GM19238 (cell line): ENCODE results near the gene SCO1.
"Not testable (repeated sequence)": the region's sequence is repeated elsewhere in the genome, so short reads cannot be mapped to it uniquely, and the experiment has no call there.

Source experiments
- DNase-seq: peaks from one replicate; pipeline ENCODE4 v3.0.0; 2011; ENCODE audit warnings: low spot score; ENCODE audit not compliant: insufficient read length

SCO1 gene

GRCh38 chr17:10726196-10726595, 28.9 kb upstream of the SCO1 start:
- DNase-seq, result no peak

DNA sequence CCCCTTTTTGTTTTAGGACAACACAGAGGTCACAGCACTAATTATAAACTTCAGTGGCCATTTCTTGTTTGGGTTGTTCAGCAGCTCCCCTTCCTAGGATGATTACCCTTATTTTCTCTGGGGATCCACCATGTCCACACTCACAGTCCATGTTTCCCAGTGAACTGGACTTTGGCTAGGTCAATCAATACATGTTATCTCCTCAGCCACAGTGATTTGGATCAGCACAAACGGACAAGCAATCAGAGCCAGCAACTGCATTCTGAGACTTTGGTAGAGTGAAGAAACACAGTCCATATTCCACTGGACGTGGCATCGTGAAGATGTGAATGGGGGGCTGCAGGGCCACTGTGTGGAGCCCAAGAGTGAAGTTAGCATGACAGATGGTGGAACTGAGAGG, 27.9 kb upstream of the SCO1 start:
- DNase-seq, result no peak

DNA sequence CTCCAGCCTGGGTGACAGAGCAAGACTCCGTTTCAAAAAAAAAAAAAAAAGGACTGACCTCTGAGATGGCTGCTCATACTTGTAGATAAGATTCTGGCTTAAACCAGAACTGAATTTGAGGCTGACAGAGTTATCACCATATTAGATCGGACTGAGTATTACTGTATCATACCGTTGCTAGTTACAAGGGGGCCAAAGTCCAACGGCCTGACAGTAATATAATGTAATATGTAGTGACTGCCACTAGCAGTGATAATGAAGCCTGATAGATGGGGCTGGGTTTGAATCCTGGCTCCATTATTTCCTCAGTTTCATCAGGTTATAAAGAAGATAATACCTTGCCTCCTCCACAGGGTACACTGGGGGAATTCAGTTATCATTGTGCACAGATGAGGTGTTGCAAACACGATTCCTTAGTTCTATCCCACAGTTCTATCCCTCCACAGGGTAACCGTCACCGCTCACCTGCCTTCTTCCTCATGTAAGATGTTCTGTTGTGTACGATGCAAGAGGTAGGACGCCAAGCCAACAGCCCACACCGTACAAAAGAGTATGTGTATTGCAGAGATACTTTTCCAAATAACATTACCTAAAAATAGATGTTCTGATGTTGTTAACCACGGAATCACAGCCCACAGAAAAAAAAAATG, 27.3 kb upstream of the SCO1 start:
- no peak for DNase-seq

GRCh38 chr17:10718547-10718946, 21.2 kb upstream of the SCO1 start:
- DNase-seq, result no peak

- no peak for DNase-seq
Observed at GRCh38 chr17:10716218-10716617, 18.9 kb upstream of the SCO1 start.

DNA sequence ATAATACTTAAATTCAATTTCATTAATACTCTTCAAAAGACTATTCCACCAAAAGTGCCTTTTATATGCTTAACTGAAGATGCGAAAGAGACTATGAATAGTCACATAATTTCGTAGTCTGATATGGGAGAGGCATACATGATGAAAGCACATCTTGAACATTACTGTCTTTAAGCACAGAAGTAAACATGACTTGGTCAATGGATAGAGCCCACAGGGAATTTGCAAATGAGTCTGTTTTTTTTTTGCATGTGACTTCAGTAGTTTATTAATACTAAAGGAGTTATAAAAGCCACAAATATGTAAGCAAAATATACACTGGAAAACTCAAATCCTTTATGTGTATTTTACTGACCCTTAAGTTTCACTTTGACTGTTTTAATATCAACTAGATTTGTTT, 16.0 kb upstream of the SCO1 start:
- DNase-seq, result no peak

- DNase-seq, result no peak
Observed at GRCh38 chr17:10705727-10706126, 8.4 kb upstream of the SCO1 start.

- DNase-seq, result no peak
Observed at GRCh38 chr17:10702574-10702973, 5.2 kb upstream of the SCO1 start.

GRCh38 chr17:10699856-10700255, 2.5 kb upstream of the SCO1 start:
- DNase-seq, result no peak

DNA sequence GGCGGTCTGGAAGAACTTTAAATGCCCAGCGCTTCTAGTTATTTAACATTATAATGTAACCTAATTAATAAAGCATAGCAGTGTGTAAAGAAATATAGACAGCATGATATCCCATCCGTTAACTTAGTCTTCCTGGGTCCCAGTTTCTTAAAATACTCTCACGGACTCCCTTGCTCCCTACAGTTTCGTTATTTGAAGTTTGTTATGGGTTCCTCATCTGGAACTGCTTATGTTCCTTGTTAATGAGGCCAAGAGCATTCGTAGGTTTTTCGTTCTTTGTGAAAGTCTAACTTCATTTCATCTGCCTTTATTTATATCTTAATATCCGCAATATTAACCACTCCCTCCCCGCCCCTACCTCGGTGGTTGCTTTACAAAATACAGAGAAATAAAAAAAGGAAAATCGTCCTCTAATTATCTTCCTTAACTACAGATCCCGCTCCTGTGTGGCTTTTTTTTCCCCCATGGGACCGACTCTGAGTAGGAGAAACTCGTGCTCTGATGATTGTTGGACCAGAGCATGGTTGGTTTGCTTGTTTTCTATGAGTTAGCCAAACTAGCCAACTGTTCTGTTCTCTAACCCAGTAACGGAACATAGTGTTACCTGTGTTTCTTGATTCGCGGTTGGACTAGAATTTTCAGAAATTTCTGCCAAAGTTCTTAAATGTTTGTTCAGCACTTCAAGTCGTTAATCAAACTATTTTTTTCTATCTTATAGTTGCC, 924 bp upstream of the SCO1 start:
- DNase-seq, result no peak

GRCh38 chr17:10695875-10696407, 1.4 kb downstream of the SCO1 start:
- DNase-seq, result not testable (repeated sequence)

- DNase-seq, result no peak
Observed at GRCh38 chr17:10687499-10687898, 9.8 kb downstream of the SCO1 start.

DNA sequence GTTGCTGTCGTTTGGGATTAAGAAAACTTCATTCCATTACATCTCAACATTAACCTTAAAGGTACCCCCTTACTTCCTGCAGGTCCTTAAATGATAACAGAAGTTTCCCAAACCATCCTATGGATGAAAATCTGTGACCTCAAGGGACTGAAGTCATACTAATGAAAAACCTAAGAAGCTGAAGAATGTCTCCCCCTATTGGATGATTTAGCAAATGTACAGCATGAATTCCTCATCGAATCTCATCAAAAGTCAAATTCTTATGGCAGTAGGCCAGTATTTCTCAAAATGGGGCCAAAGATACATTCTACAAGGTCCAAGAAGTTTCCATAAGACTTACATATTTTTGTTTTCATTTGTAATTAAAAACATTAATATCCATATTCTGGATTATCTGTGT, 13.5 kb downstream of the SCO1 start:
- no peak for DNase-seq

GRCh38 chr17:10681866-10682446, 15.4 kb downstream of the SCO1 start:
- no peak for DNase-seq

DNA sequence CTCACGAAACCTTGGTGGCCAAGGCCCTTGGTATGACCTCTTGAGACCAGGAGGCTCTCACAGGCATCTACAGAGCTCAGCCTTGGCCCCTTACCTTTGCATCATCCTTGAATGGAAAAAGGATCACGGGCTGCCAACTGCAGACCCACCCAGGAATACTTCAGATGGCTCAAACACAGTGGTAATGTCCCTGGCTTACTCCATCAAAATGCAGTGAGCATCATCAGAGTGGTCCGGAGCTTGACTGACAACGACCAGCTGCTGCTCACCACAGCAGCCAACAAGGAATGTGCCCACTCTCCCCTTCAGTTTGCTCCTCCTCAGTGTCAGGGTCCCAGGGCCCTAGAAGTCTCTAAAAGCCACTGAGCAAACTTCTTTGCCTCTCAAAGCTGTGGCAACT, 22.6 kb downstream of the SCO1 start:
- DNase-seq, result no peak

GRCh38 chr17:10673312-10673711, 24.0 kb downstream of the SCO1 start:
- no peak for DNase-seq

GRCh38 chr17:10668775-10669174, 28.6 kb downstream of the SCO1 start:
- no peak for DNase-seq

- DNase-seq, result no peak
Observed at GRCh38 chr17:10666906-10667305, 30.4 kb downstream of the SCO1 start.

- DNase-seq, result no peak
Observed at GRCh38 chr17:10664571-10664970, 32.8 kb downstream of the SCO1 start.

- DNase-seq, result no peak
Observed at GRCh38 chr17:10663231-10663630, 34.1 kb downstream of the SCO1 start.

- DNase-seq, result no peak
Observed at GRCh38 chr17:10661437-10661836, 35.9 kb downstream of the SCO1 start.

DNA sequence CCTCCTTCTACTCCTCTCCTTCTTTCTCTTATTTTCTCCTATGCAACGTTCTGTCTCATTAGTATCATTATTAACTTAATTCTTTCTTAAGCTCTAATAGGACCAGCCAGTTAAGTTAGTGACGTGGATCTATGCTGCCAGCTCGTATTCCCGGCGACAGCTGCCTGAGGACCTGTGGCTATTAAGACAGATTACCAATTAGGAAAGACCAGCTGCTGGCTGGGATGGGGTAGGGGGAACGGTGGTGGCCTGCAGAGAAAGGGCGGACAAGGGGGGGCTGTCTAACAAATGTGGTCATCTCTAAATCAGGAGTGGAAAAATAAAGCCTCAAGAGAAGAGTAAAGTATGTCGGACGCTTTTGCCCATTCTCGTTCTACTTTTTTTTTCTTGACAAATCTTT, 39.5 kb downstream of the SCO1 start:
- DNase-seq, result no peak

- DNase-seq, result no peak
Observed at GRCh38 chr17:10657148-10657547, 40.2 kb downstream of the SCO1 start, which contains the start of gene MYH3. Gene MYH3 (minus strand): TSS chr17:10657309. CDS start chr17:10655064, 2,245 bp downstream.
